ENCODE results near the gene EMX1.

GRCh38 chr2:72980535-72981217 lies 63.4 kb downstream of the EMX1 start:
- TF ChIP-seq, protein P1, sequence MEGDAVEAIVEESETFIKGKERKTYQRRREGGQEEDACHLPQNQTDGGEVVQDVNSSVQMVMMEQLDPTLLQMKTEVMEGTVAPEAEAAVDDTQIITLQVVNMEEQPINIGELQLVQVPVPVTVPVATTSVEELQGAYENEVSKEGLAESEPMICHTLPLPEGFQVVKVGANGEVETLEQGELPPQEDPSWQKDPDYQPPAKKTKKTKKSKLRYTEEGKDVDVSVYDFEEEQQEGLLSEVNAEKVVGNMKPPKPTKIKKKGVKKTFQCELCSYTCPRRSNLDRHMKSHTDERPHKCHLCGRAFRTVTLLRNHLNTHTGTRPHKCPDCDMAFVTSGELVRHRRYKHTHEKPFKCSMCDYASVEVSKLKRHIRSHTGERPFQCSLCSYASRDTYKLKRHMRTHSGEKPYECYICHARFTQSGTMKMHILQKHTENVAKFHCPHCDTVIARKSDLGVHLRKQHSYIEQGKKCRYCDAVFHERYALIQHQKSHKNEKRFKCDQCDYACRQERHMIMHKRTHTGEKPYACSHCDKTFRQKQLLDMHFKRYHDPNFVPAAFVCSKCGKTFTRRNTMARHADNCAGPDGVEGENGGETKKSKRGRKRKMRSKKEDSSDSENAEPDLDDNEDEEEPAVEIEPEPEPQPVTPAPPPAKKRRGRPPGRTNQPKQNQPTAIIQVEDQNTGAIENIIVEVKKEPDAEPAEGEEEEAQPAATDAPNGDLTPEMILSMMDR (conservative IDR thresholded peaks at IDR 0.05; ENCODE audit: low read length) = no peak
- no peak for TF ChIP-seq EZH2phosphoT487 (IDR thresholded peaks at IDR 0.05; ENCODE audit: borderline replicate concordance)
